ENCODE data around the gene PGAM1. TPM values are rescaled to one million over a fixed set of nuclear protein-coding genes. Genes with fewer than 3 reads are reported as not detected.

The PGAM1 gene
- total and polyA plus RNA-seq, 12 donors = 55.4 to 627 (median 397) TPM

- no peak overlapping the region for H3K27ac ChIP-seq
- WGBS, 4 donors = 45 to 80% (median 76%) methylated on average over 2 to 7 of the region's 7 CpGs
- TF ChIP-seq CTCF (IDR thresholded peaks at IDR 0.05) (no peak), POLR2A (IDR thresholded peaks at IDR 0.05) (no peak)
- H3K4me1 ChIP-seq (replicated peaks in 1 of 2) = no peaks in the 10 kb centered on the region
- H3K4me3 ChIP-seq = no peak overlapping the region
- H3K27me3 ChIP-seq = no peaks in the 10 kb centered on the region
- no peak for DNase-seq
- intact Hi-C loops (cut with DNase I) = no loop called here
- peaks cover 0 to 46% of the 10 kb centered on the region in 2 donors for H3K36me3 ChIP-seq (replicated peaks in 1 of 2)
- no peaks in the 10 kb centered on the region for H3K9me3 ChIP-seq (replicated peaks in 1 of 3)
Observed at GRCh38 chr10:97385565-97385964, 40.4 kb upstream of the PGAM1 start.

GRCh38 chr10:97388152-97388551 lies 37.8 kb upstream of the PGAM1 start:
- Histone ChIP-seq H3K27ac (no peak overlapping the region), H3K4me3 (no peak overlapping the region), H3K36me3 (replicated peaks in 1 of 2) (peaks cover 0 to 61% of the 10 kb centered on the region in 2 donors), H3K27me3 (no peaks in the 10 kb centered on the region), H3K9me3 (replicated peaks in 1 of 3) (no peaks in the 10 kb centered on the region), H3K4me1 (replicated peaks in 1 of 2) (no peaks in the 10 kb centered on the region)
- TF ChIP-seq POLR2A (IDR thresholded peaks at IDR 0.05) = no peak
- intact Hi-C loops (cut with DNase I) = no loop called here
- WGBS, 4 donors = 51 to 84% (median 70%) methylated on average over 3 to 5 of the region's 5 CpGs
- peak in 5 of 7 donors; percentile 36 to 57 (median 48) for DNase-seq

GRCh38 chr10:97390091-97390490 lies 35.9 kb upstream of the PGAM1 start:
- WGBS, 4 donors = 86 to 95% (median 93%) methylated on average over 4 to 5 of the region's 5 CpGs
- Histone ChIP-seq H3K27ac (no peak overlapping the region), H3K4me3 (no peak overlapping the region), H3K27me3 (no peaks in the 10 kb centered on the region), H3K36me3 (replicated peaks in 1 of 2) (peaks cover 0 to 71% of the 10 kb centered on the region in 2 donors), H3K4me1 (replicated peaks in 1 of 2) (no peaks in the 10 kb centered on the region), H3K9me3 (replicated peaks in 1 of 3) (no peaks in the 10 kb centered on the region)
- intact Hi-C loops (cut with DNase I) = no loop called here
- DNase-seq = no peak
- TF ChIP-seq POLR2A (IDR thresholded peaks at IDR 0.05) (no peak), CTCF (IDR thresholded peaks at IDR 0.05) (no peak)

GRCh38 chr10:97393034-97393573 lies 32.9 kb upstream of the PGAM1 start:
- peaks cover 0 to 81% of the 10 kb centered on the region in 2 donors for H3K36me3 ChIP-seq (replicated peaks in 1 of 2)
- intact Hi-C loops (cut with DNase I) = no loop called here
- WGBS, 4 donors = 85 to 93% (median 91%) methylated on average over 8 of the region's 8 CpGs

More at GRCh38 chr10:97393034-97393573, 32.9 kb upstream of the PGAM1 start:
- H3K27ac ChIP-seq = no peak overlapping the region
- TF ChIP-seq POLR2A (IDR thresholded peaks at IDR 0.05) (no peak), CTCF (IDR thresholded peaks at IDR 0.05) (no peak)
- H3K4me3 ChIP-seq = no peak overlapping the region
- DNase-seq = no peak
- H3K27me3 ChIP-seq = no peaks in the 10 kb centered on the region
- no peaks in the 10 kb centered on the region for H3K9me3 ChIP-seq (replicated peaks in 1 of 3)
- no peaks in the 10 kb centered on the region for H3K4me1 ChIP-seq (replicated peaks in 1 of 2)
